CD8-positive, alpha-beta memory T cell (primary cell): ENCODE data around the gene WDFY4. TPM values are rescaled to one million over a fixed set of nuclear protein-coding genes. Genes with fewer than 3 reads are reported as not detected.

Experiments
- CTCF ChIA-PET: fragments of 350-600 bp; sonication (Branson Sonifier 250); formaldehyde crosslinking; loops from one replicate; lab custom pipeline; 2021; ENCODE audit warnings: antibody characterized with exemption; lab: Charles Lee
- POLR2A ChIA-PET: fragments of 350-600 bp; sonication (Branson Sonifier 250); formaldehyde crosslinking; loops from one replicate; lab custom pipeline; 2021; ENCODE audit warnings: antibody characterized with exemption; lab: Charles Lee
- DNase-seq, 5 donors: peaks; one replicate each; pipeline versions ENCODE4 v3.0.0 to v3.0.0-alpha.2; 2020 to 2022; ENCODE audit warnings: mixed read lengths in 1 of 5
- H3K27ac ChIP-seq: one replicate; pipeline ENCODE4 v1.7.0; 2013; ENCODE audit warnings: low read depth, mild to moderate bottlenecking, low read length, moderate library complexity
- H3K27me3 ChIP-seq: 2 replicates; pipeline ENCODE4 v1.7.0; 2013; ENCODE audit warnings: low read length, mild to moderate bottlenecking; ENCODE audit not compliant: insufficient read depth, poor library complexity, severe bottlenecking
- H3K36me3 ChIP-seq: 2 replicates; pipeline ENCODE4 v1.7.0; 2013; ENCODE audit warnings: mild to moderate bottlenecking, low read length, moderate library complexity; ENCODE audit not compliant: insufficient read depth
- H3K4me1 ChIP-seq: 2 replicates; pipeline ENCODE4 v1.7.0; 2013; ENCODE audit warnings: mild to moderate bottlenecking, low read length, moderate library complexity; ENCODE audit not compliant: insufficient read depth
- H3K4me3 ChIP-seq: 2 replicates; pipeline ENCODE4 v1.7.0; 2013; ENCODE audit warnings: mild to moderate bottlenecking, low read length
- H3K9me3 ChIP-seq: 2 replicates; pipeline ENCODE4 v1.7.0; 2013; ENCODE audit warnings: mild to moderate bottlenecking, low read length
- H3K27ac Mint-ChIP-seq, 8 donors: one replicate each; pipeline ENCODE4 v1.8.0; 2020 to 2021; ENCODE audit warnings: mixed read lengths in 8 of 8, mild to moderate bottlenecking in 6 of 8, inconsistent platforms in 3 of 8, moderate library complexity in 3 of 8
- H3K27me3 Mint-ChIP-seq, 2 donors: one replicate each; pipeline ENCODE4 v1.8.0; 2020 to 2021; ENCODE audit warnings: mixed read lengths in 2 of 2, mild to moderate bottlenecking in 1 of 2, moderate library complexity in 1 of 2
- H3K36me3 Mint-ChIP-seq, 3 donors: one replicate each; pipeline ENCODE4 v1.8.0; 2020 to 2021; ENCODE audit warnings: mixed read lengths in 3 of 3, inconsistent platforms in 1 of 3, mild to moderate bottlenecking in 1 of 3
- H3K4me1 Mint-ChIP-seq, 3 donors: one replicate each; pipeline ENCODE4 v1.8.0; 2020 to 2021; ENCODE audit warnings: mixed read lengths in 3 of 3, inconsistent platforms in 1 of 3, mild to moderate bottlenecking in 1 of 3
- H3K4me3 Mint-ChIP-seq, 7 donors: one replicate each; pipeline ENCODE4 v1.8.0; 2020 to 2021; ENCODE audit warnings: mixed read lengths in 7 of 7, mild to moderate bottlenecking in 6 of 7, moderate library complexity in 4 of 7, inconsistent platforms in 2 of 7
- H3K9me3 Mint-ChIP-seq, 5 donors: one replicate each; pipeline ENCODE4 v1.8.0; 2020 to 2022; ENCODE audit warnings: mixed read lengths in 5 of 5, mild to moderate bottlenecking in 3 of 5, moderate library complexity in 2 of 5, inconsistent platforms in 1 of 5
- polyA plus RNA-seq: library from polyadenylated mRNA; unstranded; fragments of 300-500 nt; fragmentation: Illumina TruSeq; gene quantifications from one replicate; pipeline ENCODE4 v1.2.3, GENCODE V29; 2021
- total RNA-seq, 2 experiments: library from RNA; stranded (reverse); gene quantifications; one replicate each; pipeline ENCODE4 v1.2.3, GENCODE V29; 2021

WDFY4 gene
- total and polyA plus RNA-seq, 3 experiments from 2014 or later, result 0.20 to 0.35 TPM; not detected in 1

GRCh38 chr10:48937796-48938195, 253.1 kb downstream of the WDFY4 start:
- POLR2A ChIA-PET, result no interaction called here
- Mint-ChIP-seq H3K4me1 (no peaks in the 10 kb centered on the region), H3K27ac (no peak overlapping the region), H3K4me3 (no peak overlapping the region), H3K36me3 (no peaks in the 10 kb centered on the region), H3K9me3 (peaks cover 0 to 3% (median 0%) of the 10 kb centered on the region in 5 donors), H3K27me3 (no peaks in the 10 kb centered on the region)
- no peaks in the 10 kb centered on the region for H3K4me1 ChIP-seq
- no peaks in the 10 kb centered on the region for H3K36me3 ChIP-seq
- DNase-seq, result no peak
- CTCF ChIA-PET, result no interaction called here
- no peaks in the 10 kb centered on the region for H3K27me3 ChIP-seq
- no peaks in the 10 kb centered on the region for H3K9me3 ChIP-seq
- H3K27ac ChIP-seq, result no peak overlapping the region
- no peak overlapping the region for H3K4me3 ChIP-seq

DNA sequence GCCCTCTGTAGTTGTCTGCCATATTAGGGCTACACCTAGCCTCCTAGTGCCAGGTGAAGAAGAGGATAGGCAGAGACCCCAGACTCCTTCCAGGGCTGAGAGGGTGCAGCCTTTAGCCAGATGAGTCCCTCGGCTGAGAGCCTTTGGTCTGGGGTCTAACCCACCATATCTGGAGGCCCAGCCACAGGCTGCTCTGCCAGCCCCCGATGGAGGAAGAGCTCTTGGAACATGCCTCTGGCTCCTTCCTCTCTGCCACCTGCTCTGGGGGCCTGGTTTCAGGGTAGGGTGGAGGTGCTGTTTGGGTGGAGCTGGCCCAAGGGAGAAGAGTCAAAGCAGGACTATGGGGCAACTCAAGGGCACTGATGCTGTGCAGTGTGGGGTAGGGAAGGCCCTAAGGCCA, 253.6 kb downstream of the WDFY4 start:
- no peak overlapping the region for H3K27ac ChIP-seq
- H3K4me1 Mint-ChIP-seq, result no peaks in the 10 kb centered on the region
- no peaks in the 10 kb centered on the region for H3K36me3 Mint-ChIP-seq
- DNase-seq, result no peak
- CTCF ChIA-PET, result no interaction called here
- no peaks in the 10 kb centered on the region for H3K27me3 Mint-ChIP-seq
- H3K36me3 ChIP-seq, result no peaks in the 10 kb centered on the region
- no peaks in the 10 kb centered on the region for H3K4me1 ChIP-seq
- H3K27ac Mint-ChIP-seq, result no peak overlapping the region
- H3K4me3 Mint-ChIP-seq, result no peak overlapping the region
- H3K4me3 ChIP-seq, result no peak overlapping the region
- no peaks in the 10 kb centered on the region for H3K9me3 ChIP-seq
- no peaks in the 10 kb centered on the region for H3K27me3 ChIP-seq
- peaks cover 0 to 3% (median 0%) of the 10 kb centered on the region in 5 donors for H3K9me3 Mint-ChIP-seq
- POLR2A ChIA-PET, result no interaction called here

DNA sequence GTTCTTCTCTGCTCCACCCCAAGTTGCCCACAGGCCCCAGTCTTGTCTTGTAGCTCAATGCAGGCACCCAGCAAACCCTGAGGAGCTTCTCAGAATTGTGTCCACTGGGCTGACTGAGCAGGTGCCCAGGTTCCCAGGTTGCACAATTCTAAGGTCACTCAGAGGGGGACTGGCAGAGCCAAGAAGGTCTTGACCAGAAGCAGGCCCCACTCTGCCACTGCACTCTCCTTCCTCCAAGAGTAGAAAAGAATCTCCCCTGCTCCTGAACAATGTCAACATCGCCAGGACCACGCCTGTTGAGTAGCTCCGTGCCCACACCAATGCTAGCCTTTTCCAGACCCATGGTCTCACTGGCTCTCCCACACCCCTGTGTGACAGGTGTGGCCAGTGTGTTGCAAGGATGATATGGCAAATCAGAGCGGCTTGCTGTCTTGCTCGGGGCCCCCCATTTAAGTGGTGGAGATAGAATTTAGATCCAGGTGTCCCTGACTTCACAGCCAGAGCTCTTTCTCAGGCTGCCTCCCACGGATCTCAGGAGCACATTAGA, 254.4 kb downstream of the WDFY4 start:
- H3K4me1 Mint-ChIP-seq, result no peaks in the 10 kb centered on the region
- POLR2A ChIA-PET, result no interaction called here
- H3K27ac Mint-ChIP-seq, result no peak overlapping the region
- peaks cover 0 to 3% (median 0%) of the 10 kb centered on the region in 5 donors for H3K9me3 Mint-ChIP-seq
- H3K4me1 ChIP-seq, result no peaks in the 10 kb centered on the region
- no peaks in the 10 kb centered on the region for H3K27me3 Mint-ChIP-seq
- H3K27ac ChIP-seq, result no peak overlapping the region
- no peak overlapping the region for H3K4me3 Mint-ChIP-seq
- H3K9me3 ChIP-seq, result no peaks in the 10 kb centered on the region
- no peaks in the 10 kb centered on the region for H3K36me3 Mint-ChIP-seq
- no peaks in the 10 kb centered on the region for H3K27me3 ChIP-seq
- CTCF ChIA-PET, result no interaction called here
- no peak overlapping the region for H3K4me3 ChIP-seq
- DNase-seq, result no peak
- no peaks in the 10 kb centered on the region for H3K36me3 ChIP-seq

DNA sequence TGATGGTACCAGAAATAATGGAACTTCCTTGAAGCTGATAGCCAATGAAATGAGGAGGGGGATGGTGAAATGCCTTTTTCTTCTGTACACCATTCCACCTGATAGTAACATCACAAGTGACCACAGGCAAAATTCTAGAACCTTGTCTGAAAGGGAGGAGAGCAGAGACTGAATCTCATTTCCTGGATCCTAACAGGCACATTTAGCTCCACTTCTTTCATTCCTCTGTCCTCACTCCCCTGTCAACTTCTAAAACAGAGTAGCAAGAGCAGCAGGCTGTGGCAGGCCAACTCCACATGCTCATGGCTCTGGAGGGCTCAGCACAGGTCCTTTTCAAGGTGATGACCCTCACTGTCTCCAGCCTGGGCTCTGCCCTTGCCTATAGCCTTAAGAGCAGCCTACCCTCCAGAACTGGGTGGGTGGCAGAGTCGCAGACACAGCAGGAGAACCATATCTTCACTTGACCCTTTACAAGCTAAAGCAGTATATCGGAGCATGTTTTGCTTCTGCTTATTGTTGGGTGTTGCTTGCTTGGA, 255.2 kb downstream of the WDFY4 start, which contains the start of gene LRRC18:
TSS of gene LRRC18 (minus strand) at position 51 of the 536 bp plus-strand sequence. CDS start 25,685 bp downstream, outside the sequence.
- H3K9me3 ChIP-seq, result no peaks in the 10 kb centered on the region
- Mint-ChIP-seq H3K27ac (no peak within 1 kb of the TSS), H3K4me3 (no peak within 1 kb of the TSS), H3K4me1 (no peaks in the 10 kb centered on the region), H3K9me3 (peaks cover 0 to 3% (median 0%) of the 10 kb centered on the region in 5 donors), H3K27me3 (no peaks in the 10 kb centered on the region), H3K36me3 (no peaks in the 10 kb centered on the region)
- H3K27ac ChIP-seq, result no peak within 1 kb of the TSS
- no peaks in the 10 kb centered on the region for H3K4me1 ChIP-seq
- no peaks in the 10 kb centered on the region for H3K36me3 ChIP-seq
- no peaks in the 10 kb centered on the region for H3K27me3 ChIP-seq
- CTCF ChIA-PET, result no interaction called here
- H3K4me3 ChIP-seq, result no peak within 1 kb of the TSS
- DNase-seq, result no peak
- POLR2A ChIA-PET, result no interaction called here

- no peaks in the 10 kb centered on the region for H3K27me3 Mint-ChIP-seq
- CTCF ChIA-PET, result no interaction called here
- H3K4me1 Mint-ChIP-seq, result no peaks in the 10 kb centered on the region
Measured at GRCh38 chr10:48940372-48940771, 255.7 kb downstream of the WDFY4 start.

GRCh38 chr10:48940958-48941357, 256.3 kb downstream of the WDFY4 start:
- no peak for DNase-seq
- Mint-ChIP-seq H3K27ac (no peak overlapping the region), H3K27me3 (no peaks in the 10 kb centered on the region), H3K4me1 (no peaks in the 10 kb centered on the region), H3K36me3 (no peaks in the 10 kb centered on the region), H3K4me3 (no peak overlapping the region), H3K9me3 (peaks cover 0 to 3% (median 0%) of the 10 kb centered on the region in 5 donors)
- Histone ChIP-seq H3K27ac (no peak overlapping the region), H3K9me3 (no peaks in the 10 kb centered on the region), H3K4me3 (no peak overlapping the region), H3K4me1 (no peaks in the 10 kb centered on the region), H3K27me3 (no peaks in the 10 kb centered on the region), H3K36me3 (no peaks in the 10 kb centered on the region)
- ChIA-PET POLR2A (no interaction called here), CTCF (no interaction called here)

More at GRCh38 chr10:48940372-48940771, 255.7 kb downstream of the WDFY4 start:
- Histone ChIP-seq H3K27ac (no peak overlapping the region), H3K27me3 (no peaks in the 10 kb centered on the region), H3K4me3 (no peak overlapping the region), H3K9me3 (no peaks in the 10 kb centered on the region), H3K4me1 (no peaks in the 10 kb centered on the region), H3K36me3 (no peaks in the 10 kb centered on the region)
- no peaks in the 10 kb centered on the region for H3K36me3 Mint-ChIP-seq
- H3K4me3 Mint-ChIP-seq, result no peak overlapping the region
- H3K9me3 Mint-ChIP-seq, result peaks cover 0 to 3% (median 0%) of the 10 kb centered on the region in 5 donors
- POLR2A ChIA-PET, result no interaction called here
- H3K27ac Mint-ChIP-seq, result no peak overlapping the region
- DNase-seq, result no peak

- no peaks in the 10 kb centered on the region for H3K27me3 ChIP-seq
- no peaks in the 10 kb centered on the region for H3K9me3 ChIP-seq
- CTCF ChIA-PET, result no interaction called here
- H3K27ac Mint-ChIP-seq, result no peak overlapping the region
- DNase-seq, result no peak
- no peaks in the 10 kb centered on the region for H3K4me1 ChIP-seq
- no peak overlapping the region for H3K4me3 Mint-ChIP-seq
- no peaks in the 10 kb centered on the region for H3K36me3 Mint-ChIP-seq
- no peak overlapping the region for H3K27ac ChIP-seq
- H3K36me3 ChIP-seq, result no peaks in the 10 kb centered on the region
- H3K9me3 Mint-ChIP-seq, result peaks cover 0 to 3% (median 0%) of the 10 kb centered on the region in 5 donors
- no peak overlapping the region for H3K4me3 ChIP-seq
- POLR2A ChIA-PET, result no interaction called here
- H3K27me3 Mint-ChIP-seq, result no peaks in the 10 kb centered on the region
- no peaks in the 10 kb centered on the region for H3K4me1 Mint-ChIP-seq
Measured at GRCh38 chr10:48941427-48942075, 256.9 kb downstream of the WDFY4 start.

GRCh38 chr10:48943096-48943495, 258.4 kb downstream of the WDFY4 start:
- Histone ChIP-seq H3K27me3 (no peaks in the 10 kb centered on the region), H3K27ac (no peak overlapping the region), H3K36me3 (no peaks in the 10 kb centered on the region), H3K4me1 (no peaks in the 10 kb centered on the region), H3K4me3 (no peak overlapping the region), H3K9me3 (no peaks in the 10 kb centered on the region)
- Mint-ChIP-seq H3K4me3 (no peak overlapping the region), H3K27ac (no peak overlapping the region), H3K27me3 (no peaks in the 10 kb centered on the region), H3K4me1 (no peaks in the 10 kb centered on the region), H3K9me3 (peaks cover 0 to 3% (median 0%) of the 10 kb centered on the region in 5 donors), H3K36me3 (no peaks in the 10 kb centered on the region)
- POLR2A ChIA-PET, result no interaction called here
- CTCF ChIA-PET, result no interaction called here
- DNase-seq, result no peak
